EL (cell line): Measurements from ENCODE around the gene AFDN.

Experiments used
- DNase-seq: peaks from one replicate; pipeline ENCODE4 v3.0.0-alpha.2; 2016

AFDN gene

GRCh38 chr6:167796192-167796981 lies 30.3 kb upstream of the AFDN start:
- DNase-seq = no peak

- no peak for DNase-seq
Measured at GRCh38 chr6:167797011-167797471, 29.7 kb upstream of the AFDN start.

DNA sequence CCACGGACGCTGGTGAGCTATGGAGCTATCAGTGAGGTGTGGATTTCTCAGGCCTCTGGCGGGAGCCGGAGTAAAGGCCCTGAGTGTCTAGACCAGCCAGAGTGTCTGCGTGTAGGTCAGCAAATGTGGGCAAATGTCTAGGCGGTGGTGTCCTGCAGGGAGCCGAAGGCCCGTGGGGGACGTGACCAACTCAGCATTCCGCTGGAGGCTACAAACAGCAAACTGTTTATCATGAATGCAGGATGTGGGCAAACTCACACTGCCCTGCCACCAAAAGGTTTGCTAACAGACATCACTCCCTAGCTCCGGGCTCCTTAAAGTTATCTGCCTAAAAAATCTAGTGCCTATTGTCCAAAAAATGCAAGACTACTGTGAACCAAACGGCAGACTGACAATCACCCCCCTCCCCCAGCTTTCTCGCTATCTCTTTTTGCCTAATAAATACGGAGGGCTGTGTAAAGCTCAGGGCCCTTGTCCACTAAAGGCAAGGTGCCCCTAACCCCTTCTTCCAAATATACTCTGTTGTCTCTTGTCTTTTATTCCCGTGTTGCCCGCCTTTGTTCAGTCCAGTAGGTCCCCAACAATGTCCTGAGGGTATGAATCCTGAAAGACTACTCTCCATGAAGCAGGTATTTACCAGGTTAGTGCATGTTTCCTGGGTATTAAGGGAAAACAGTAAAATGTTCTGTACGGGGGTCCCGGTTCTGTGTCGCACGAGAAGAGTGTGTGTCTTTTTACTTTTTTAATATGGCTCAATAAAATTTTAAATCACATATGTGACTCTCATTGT lies 29.0 kb upstream of the AFDN start:
- no peak for DNase-seq

DNA sequence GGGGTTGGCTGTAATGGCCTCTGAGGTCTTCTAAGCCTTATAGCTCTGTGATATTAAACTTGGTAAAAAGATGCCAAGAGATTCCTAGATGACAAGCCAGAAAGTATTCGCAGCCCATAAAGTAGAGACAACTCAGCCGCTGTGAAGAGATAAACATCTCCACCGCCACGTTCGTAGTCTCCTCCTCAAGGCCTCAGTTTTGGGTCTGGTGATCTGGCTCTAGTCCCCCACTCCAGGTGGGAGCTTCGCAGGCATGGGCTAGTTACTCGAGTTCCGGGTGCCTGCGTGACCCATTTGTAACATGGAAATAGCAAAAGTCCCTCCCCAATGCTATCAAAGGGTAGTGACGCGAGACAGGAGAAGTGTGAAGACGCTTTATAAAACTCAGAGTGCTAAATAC lies 28.3 kb upstream of the AFDN start:
- DNase-seq = no peak

DNA sequence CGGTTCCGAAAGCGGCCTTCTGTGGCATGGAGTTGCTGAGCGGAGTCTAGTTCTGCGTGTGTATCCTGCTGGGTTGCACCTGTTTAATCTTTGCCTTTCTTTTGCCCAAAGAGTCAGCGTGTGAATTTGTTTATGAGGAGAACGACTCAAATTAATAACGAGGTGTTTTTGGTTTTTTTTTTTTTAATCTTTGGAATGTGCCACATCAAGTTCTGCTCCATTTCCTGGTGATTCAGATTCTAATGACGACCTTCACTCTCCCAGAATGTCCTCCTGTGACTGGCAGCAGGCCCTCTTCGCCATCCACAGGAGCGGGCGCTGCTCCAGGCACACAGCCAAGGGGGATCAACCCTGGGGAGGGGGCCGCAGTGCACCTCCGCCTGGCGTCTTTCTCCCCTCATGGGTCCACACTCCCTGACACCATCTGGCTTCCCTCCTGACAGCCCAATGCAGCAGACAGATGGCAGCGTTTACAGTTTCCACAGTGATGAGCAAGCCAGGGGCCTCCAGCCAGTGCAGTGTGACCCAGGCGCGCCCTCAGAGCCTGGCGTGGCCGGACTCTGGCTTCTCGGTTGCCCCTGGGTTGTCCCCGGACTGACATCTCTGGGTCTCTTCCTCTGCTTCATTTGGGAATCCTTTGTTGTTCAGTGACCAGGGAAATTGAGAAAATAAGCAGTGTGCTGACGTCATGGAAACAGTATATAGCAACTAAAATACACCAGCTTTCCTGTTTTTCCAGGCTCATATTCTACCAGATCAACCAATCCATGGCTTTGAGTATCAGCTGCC lies 27.5 kb upstream of the AFDN start:
- no peak for DNase-seq

GRCh38 chr6:167800549-167800948 lies 26.2 kb upstream of the AFDN start:
- DNase-seq = no peak

DNA sequence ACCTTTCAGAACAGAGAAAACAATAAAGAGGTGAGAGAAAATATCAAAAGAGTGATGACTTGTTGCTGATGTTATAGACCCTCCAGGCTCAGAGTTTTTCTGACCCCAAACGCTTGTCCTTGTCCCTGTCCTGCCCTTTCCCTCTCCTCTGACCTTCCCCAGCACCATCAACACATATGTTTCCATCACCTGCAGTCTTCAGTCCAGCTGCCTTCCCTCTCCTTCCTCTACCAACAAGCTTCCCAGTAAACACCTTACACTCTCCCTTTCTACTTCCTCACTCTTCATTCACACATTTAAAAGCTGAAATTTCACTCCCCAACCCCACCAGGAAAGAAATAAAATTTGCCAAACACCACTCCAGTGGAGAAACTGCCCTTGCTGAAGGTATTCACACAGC lies 25.4 kb upstream of the AFDN start:
- DNase-seq = no peak

- DNase-seq = no peak
Measured at GRCh38 chr6:167802339-167802738, 24.4 kb upstream of the AFDN start.

DNA sequence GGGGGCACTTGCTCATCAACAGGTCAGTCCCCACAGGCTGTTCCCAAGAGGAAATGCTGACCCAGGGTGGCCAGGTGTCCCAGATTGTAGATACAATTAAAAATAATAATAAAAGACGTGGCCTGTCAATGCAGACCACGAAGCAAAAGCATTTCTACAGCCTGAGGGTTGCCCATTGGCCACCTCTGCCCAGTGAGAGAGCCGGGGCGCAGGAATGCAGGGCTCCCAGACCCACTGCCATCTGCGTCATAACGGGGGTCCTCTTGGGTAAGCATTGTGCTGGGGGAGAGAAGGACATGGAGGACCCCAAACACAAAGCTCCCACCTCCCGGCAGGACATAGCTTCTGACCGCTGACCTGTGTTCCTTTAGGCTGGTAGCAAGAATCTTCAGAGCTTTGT lies 22.9 kb upstream of the AFDN start:
- DNase-seq = no peak

- no peak for DNase-seq
Measured at GRCh38 chr6:167804281-167805013, 22.3 kb upstream of the AFDN start.

DNA sequence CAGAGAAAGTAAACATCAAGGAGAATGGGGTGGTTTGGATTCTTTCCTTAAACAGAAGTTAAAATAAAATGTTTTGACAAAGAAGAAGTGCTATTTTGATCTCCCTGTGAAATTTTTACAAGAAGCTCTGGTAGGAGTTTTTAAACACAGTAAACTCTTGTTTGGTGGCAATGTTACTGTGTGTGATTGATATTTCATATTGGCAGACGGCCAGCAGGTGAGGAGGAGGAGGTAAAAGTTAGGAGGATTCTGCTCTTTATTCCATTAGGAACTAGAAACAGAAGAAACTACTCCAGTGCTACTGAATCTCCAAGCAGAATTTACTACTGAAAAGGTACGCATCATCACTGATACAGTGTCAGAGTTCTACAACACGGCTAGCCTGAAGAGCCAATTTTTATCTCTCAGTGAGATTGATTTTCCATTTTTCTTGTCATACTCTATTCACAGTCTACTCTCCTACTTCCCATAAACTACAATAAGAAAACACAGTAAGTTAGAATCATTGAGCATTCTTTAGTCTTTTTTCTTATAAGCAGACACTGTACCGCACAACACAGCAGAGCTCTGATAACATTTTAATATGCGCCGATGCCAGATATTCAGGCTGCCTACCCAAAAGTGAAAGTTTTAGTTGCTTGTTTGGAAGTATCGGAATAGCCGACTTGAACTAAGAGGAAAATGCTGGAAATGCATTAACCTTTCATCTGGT lies 21.2 kb upstream of the AFDN start:
- DNase-seq = no peak

GRCh38 chr6:167806061-167806700 lies 20.5 kb upstream of the AFDN start:
- DNase-seq = no peak

GRCh38 chr6:167807200-167807599 lies 19.5 kb upstream of the AFDN start:
- DNase-seq = no peak

- no peak for DNase-seq
Measured at GRCh38 chr6:167807756-167808155, 19.0 kb upstream of the AFDN start.

GRCh38 chr6:167811040-167811439 lies 15.7 kb upstream of the AFDN start:
- no peak for DNase-seq

GRCh38 chr6:167811442-167812087 lies 15.1 kb upstream of the AFDN start:
- DNase-seq = no peak

DNA sequence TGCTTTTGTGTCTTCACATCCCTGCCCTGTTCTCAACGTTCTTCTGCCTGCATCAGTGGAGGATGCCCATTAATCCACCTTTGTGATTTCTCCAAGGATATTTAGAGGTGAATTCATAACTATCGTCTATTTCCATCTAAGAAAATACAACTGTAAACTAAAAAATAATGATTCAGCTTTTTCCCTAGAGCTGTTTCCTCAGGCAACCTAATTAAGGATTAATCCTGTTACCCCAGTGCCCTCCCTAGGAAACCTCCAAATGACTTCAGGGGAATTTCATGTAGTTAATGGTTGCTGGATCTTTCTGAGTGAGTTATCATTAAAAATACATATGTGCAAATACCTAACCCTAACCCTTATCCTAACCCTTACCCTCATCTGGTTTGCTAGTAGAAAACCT lies 14.6 kb upstream of the AFDN start:
- DNase-seq = no peak

DNA sequence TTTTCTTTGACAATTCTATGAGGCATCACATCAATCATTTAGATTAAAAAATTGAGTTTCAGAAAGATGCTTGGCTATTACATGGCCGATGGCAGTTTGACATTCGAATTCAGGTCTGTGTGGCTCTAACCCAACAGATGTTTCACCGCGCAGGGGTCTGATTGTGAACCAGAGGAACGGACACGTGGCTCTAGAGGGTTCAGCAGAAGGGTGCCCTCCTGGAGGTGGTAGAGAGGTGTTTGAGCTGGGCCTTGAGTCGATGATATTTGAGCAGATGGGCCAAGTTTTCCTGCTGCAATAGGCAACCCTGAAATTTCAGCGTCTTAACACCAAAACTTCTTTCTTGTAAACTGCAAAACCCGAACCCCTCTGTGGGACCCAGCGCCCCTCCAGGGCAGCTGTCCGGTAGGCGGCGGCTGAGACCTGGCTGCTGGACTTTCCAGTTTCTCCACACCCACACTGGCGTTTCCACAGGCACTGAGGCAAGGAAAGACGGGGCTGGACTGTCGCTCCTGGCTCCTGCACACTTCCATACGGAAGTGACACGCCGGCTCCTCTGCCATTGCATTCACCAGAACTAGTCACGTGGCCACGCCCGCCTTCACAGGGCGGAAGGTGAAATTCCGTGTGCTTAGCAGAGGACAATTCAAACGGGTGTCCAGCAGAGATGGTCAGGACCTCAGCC lies 11.3 kb upstream of the AFDN start:
- DNase-seq = no peak

GRCh38 chr6:167817016-167817415 lies 9.7 kb upstream of the AFDN start:
- DNase-seq = no peak

DNA sequence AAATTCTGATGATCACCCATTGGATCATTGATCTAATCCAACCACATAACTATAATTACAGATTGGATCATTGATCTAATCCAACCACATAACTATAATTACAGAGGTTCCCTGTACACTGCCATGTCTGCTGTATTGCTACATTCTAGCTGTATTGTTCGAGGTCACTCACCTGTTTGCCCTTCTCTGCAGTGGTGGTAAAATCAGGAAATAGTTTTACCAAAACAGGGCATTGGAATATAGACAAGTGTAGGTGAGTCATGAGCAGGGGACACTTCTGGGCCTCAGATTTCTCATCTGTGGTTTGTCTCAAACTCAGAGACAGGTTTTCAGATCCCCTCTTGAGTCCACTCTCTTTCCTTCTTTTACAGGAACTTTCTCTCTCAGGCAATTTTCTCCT lies 9.0 kb upstream of the AFDN start:
- no peak for DNase-seq
